Muscle layer of colon (tissue), 2 donors: ENCODE measurements around the gene ROBO4.

Experiments used
- H3K27ac ChIP-seq: one replicate; pipeline ENCODE4 v1.7.0; 2013; ENCODE audit warnings: low read depth, mild to moderate bottlenecking, low read length, moderate library complexity
- H3K27me3 ChIP-seq, 2 donors: one replicate each; pipeline ENCODE4 v1.7.0; 2013; ENCODE audit warnings: low read length in 2 of 2, mild to moderate bottlenecking in 2 of 2; ENCODE audit not compliant: insufficient read depth in 2 of 2, control insufficient read depth in 1 of 2
- H3K36me3 ChIP-seq: one replicate; pipeline ENCODE4 v1.7.0; 2013; ENCODE audit warnings: mild to moderate bottlenecking, low read length; ENCODE audit not compliant: insufficient read depth
- H3K4me1 ChIP-seq: one replicate; pipeline ENCODE4 v1.7.0; 2013; ENCODE audit warnings: mild to moderate bottlenecking, low read length; ENCODE audit not compliant: insufficient read depth
- H3K4me3 ChIP-seq, 2 donors: one replicate each; pipeline ENCODE4 v1.7.0; 2013; ENCODE audit warnings: low read length in 2 of 2, low read depth in 1 of 2, mild to moderate bottlenecking in 1 of 2, moderate library complexity in 1 of 2
- H3K9ac ChIP-seq: one replicate; pipeline ENCODE4 v1.7.0; 2013; ENCODE audit warnings: low read length
- H3K9me3 ChIP-seq: one replicate; pipeline ENCODE4 v1.7.0; 2013; ENCODE audit warnings: mild to moderate bottlenecking, low read length
- donor health status: abdominal sarcoma.
- donor health status: Adenocarcinoma of cecum.

Gene ROBO4

DNA sequence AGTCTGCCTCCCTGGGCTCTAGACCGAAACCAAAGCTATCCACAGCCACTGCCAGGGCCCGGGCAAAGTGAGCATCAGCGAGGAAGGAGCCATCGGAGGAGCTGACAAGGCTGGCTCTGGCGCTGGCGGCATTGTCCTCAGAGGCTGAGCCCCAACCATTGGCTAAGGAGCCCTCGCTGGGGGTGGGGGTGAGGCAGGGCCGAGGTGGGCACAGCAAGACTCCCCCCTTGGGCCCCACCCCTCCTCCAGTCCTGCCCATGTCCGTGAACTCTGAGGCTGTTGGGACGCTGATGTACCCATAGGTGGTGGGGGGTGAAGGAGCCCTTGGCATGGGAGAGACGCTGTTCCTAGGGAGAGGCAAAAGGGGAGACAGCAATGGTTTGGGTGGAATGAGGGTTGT is 11.2 kb downstream of the ROBO4 start:
- H3K36me3 ChIP-seq: no peaks in the 10 kb centered on the region
- no peak overlapping the region for H3K27ac ChIP-seq
- H3K4me1 ChIP-seq: peaks cover 12% of the 10 kb centered on the region

DNA sequence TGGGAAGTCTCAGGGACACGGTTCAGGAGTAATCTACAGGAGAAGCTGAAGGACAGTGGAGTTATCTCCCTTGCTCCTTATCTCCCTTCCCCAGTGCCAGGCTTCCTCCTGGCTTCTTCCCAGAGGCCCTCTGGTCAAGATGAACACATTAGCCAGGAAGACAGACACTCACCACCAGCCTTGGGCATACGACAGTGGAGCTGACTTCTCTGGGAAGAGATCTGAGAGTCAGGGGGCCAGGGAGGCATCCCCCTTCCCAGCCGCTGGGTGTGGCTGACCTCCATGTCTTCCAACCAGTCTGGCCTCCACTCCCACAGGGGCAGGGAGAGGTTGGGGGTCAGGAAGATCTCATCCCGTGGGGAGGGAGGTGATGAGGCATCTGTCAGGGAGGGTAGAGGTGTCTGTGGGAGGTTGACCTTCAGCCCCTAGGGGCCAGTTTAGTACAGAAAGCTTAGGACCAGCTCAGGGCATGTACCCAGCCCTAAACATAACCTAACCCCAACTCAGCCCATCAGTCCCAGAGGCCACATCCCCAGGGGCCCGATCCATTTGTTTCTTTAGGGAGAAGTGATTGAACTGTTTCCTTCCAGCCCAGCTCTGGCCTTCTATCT is 12.7 kb downstream of the ROBO4 start:
- H3K4me1 ChIP-seq: peaks cover 4% of the 10 kb centered on the region
- no peaks in the 10 kb centered on the region for H3K9me3 ChIP-seq
- peaks cover 0 to 16% of the 10 kb centered on the region in 2 donors for H3K27me3 ChIP-seq
- no peak overlapping the region for H3K9ac ChIP-seq
- H3K36me3 ChIP-seq: no peaks in the 10 kb centered on the region
- H3K4me3 ChIP-seq: no peak overlapping the region
- no peak overlapping the region for H3K27ac ChIP-seq

More for the DNA sequence above, 11.2 kb downstream of the ROBO4 start:
- no peak overlapping the region for H3K4me3 ChIP-seq
- peaks cover 0 to 16% of the 10 kb centered on the region in 2 donors for H3K27me3 ChIP-seq
- H3K9me3 ChIP-seq: no peaks in the 10 kb centered on the region
- no peak overlapping the region for H3K9ac ChIP-seq

GRCh38 chr11:124884340-124884739 is 13.3 kb downstream of the ROBO4 start:
- Histone ChIP-seq H3K9me3 (no peaks in the 10 kb centered on the region), H3K4me1 (peaks cover 4% of the 10 kb centered on the region), H3K9ac (no peak overlapping the region)

DNA sequence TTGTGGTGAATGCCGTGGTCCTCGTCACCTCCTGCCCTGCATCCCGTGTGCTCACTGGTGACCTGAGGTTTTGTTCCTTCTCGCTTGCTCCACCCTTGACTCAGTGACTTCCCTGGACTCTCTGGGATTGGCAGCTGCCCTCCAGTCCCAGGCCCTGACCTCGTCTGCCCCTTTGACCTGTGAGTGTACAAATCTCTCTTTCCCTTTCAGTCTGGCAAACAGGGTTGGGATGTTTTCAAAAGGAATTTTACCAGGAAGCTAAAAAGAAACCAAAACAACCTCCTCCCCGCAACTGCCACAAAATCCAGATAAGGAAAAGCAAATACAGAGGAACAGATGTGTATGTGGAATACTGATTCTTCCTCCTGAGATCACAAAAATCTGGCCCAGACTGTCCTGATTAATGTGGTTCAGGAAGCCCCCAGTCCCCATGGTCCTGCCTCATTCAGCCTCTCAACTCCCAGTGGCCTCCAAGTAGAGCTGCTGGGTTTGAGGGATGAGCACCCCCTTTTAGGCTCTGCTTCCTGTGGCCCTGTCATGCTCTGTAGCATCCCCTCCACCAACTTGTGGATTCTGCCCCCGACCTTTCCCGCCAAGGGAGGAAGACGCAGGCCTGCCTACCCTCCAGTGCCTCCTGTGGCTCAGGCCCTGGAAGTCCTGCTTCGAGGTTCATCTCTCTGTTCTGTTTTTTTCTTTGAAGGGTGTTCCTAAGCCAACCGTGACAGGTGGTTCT is 15.2 kb downstream of the ROBO4 start:
- H3K27ac ChIP-seq: no peak overlapping the region
- no peak overlapping the region for H3K4me3 ChIP-seq
- no peaks in the 10 kb centered on the region for H3K36me3 ChIP-seq
- H3K27me3 ChIP-seq: peaks cover 0 to 7% of the 10 kb centered on the region in 2 donors
- H3K4me1 ChIP-seq: peaks cover 13% of the 10 kb centered on the region
- H3K9ac ChIP-seq: no peak overlapping the region
- no peaks in the 10 kb centered on the region for H3K9me3 ChIP-seq

More at GRCh38 chr11:124884340-124884739, 13.3 kb downstream of the ROBO4 start:
- no peak overlapping the region for H3K27ac ChIP-seq
- H3K4me3 ChIP-seq: no peak overlapping the region
- no peaks in the 10 kb centered on the region for H3K36me3 ChIP-seq
- H3K27me3 ChIP-seq: peaks cover 0 to 16% of the 10 kb centered on the region in 2 donors

GRCh38 chr11:124880958-124881357 is 16.7 kb downstream of the ROBO4 start:
- Histone ChIP-seq H3K4me3 (no peak overlapping the region), H3K9me3 (no peaks in the 10 kb centered on the region), H3K36me3 (no peaks in the 10 kb centered on the region), H3K27ac (no peak overlapping the region), H3K9ac (no peak overlapping the region), H3K27me3 (no peaks in the 10 kb centered on the region), H3K4me1 (peaks cover 18% of the 10 kb centered on the region)

DNA sequence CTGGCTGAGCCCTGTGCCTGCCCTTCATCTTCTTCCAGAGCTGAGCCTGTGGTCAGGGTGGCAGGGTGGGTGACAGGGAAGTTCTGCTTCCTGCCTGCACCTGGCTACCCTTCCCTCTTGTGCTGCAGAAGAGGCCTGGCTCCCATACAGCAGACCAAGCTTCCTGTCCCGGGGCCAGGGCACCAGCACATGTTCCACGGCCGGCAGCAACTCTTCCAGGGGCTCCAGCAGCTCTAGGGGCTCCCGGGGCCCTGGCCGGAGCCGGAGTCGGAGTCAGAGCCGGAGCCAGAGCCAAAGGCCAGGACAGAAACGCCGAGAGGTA is 17.4 kb downstream of the ROBO4 start:
- Histone ChIP-seq H3K4me1 (peaks cover 22% of the 10 kb centered on the region), H3K4me3 (no peak overlapping the region), H3K36me3 (no peaks in the 10 kb centered on the region), H3K9ac (no peak overlapping the region), H3K27ac (no peak overlapping the region), H3K9me3 (no peaks in the 10 kb centered on the region), H3K27me3 (peaks cover 0 to 3% of the 10 kb centered on the region in 2 donors)

DNA sequence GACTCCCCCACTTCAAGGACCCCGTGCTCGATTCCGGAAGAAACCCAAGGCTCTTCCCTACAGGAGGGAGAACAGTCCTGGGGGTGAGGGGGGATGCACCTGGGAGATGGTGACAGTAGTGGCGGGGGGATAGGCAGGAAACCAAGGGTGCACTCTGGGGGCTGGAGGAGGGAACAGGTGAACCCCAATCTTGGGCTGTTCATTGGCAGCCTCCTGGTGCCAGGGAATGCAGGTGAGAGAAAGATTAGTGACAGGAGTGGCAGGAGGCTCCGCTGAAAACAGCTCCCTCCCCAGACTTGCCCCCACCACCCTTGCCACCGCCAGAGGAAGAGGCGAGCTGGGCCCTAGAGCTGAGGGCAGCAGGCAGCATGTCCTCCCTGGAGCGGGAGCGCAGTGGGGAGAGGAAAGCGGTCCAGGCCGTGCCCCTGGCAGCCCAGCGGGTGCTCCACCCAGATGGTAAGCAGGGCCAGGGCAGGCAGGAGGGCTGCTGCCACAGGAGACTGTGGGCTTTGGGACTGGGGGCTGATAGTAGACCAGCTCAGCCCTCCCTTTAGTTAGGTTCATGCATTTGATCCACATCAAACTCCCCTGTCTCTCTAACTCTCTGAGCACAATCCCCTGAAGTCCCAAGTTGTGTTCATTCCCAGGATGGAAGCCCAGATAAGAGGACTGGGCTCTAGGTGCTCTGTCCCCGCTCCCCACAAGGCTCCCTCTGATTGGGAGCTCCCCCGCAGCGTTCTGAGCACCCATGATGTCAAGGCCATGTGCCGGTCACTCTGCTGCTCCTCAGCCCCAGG is 18.0 kb downstream of the ROBO4 start:
- Histone ChIP-seq H3K4me3 (no peak overlapping the region), H3K9me3 (no peaks in the 10 kb centered on the region), H3K27me3 (peaks cover 0 to 8% of the 10 kb centered on the region in 2 donors), H3K36me3 (no peaks in the 10 kb centered on the region), H3K4me1 (peaks cover 22% of the 10 kb centered on the region), H3K27ac (no peak overlapping the region), H3K9ac (no peak overlapping the region)

DNA sequence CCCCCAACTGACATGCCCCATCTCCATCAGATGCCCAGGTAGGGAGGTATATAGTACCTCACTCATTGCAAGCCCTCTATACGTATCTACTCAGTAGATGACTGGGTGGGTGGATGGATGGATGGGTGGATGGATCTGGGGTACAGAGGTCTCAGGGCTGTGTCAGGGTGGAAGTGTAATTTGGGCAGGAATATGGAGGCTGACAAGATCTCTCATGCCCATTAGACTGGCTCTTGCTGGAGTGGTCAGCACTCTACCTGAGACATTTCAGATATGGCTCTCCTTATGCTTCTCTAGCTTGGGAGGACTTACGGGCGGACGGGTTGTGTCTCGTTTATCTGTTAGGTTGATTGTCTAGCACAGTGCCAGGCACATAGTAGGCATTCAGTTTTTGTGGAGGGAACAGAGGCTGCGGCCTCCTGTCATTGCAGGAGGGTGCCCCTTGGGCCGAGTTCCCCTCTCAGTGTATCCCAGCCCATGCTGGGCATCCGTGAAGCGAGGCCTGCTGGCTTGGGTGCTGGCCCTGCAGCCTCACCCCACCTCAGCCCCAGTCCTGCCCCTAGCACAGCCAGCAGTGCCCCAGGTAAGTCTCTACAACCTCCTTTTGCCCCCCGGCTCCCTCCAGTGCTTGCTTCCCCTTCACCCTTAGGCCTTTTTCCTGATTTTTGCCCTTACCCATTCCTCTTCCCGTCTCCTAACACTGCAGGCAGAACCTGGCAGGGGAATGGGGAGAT is 18.7 kb downstream of the ROBO4 start:
- Histone ChIP-seq H3K9ac (no peak overlapping the region), H3K36me3 (no peaks in the 10 kb centered on the region), H3K9me3 (no peaks in the 10 kb centered on the region), H3K27ac (no peak overlapping the region), H3K4me3 (no peak overlapping the region), H3K4me1 (peaks cover 22% of the 10 kb centered on the region), H3K27me3 (peaks cover 0 to 16% of the 10 kb centered on the region in 2 donors)

DNA sequence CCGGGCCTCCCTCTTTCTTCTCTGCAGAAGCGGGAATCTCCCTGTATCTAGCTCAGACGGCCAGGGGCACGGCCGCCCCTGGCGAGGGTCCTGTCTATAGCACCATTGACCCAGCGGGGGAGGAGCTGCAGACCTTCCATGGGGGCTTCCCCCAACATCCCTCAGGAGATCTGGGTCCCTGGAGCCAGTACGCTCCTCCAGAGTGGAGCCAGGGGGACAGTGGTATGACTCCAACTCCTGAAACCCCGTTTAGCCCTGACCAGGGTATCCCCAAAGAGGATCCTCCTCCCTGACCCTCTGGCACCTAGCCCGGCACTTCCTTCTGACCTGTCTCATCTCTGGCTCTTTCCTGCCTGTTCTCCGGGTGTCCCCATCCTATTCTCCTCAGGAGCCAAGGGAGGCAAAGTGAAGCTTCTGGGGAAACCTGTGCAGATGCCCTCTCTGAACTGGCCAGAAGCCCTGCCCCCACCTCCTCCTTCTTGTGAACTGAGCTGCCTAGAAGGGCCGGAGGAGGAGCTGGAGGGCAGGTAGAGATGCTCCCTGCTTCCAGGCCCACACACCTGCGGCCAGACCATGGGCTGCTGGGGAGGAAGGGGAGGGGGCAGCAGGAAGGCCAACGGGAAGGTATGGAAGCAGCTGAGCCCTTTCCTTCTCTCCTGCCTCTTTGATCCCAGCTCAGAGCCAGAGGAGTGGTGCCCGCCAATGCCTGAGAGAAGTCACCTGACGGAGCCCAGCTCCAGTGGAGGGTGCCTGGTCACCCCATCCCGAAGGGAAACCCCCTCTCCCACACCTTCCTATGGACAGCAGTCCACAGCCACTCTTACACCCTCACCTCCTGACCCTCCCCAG is 19.5 kb downstream of the ROBO4 start:
- Histone ChIP-seq H3K27ac (no peak overlapping the region), H3K4me1 (peaks cover 22% of the 10 kb centered on the region), H3K36me3 (no peaks in the 10 kb centered on the region), H3K4me3 (no peak overlapping the region), H3K27me3 (peaks cover 0 to 17% of the 10 kb centered on the region in 2 donors), H3K9me3 (no peaks in the 10 kb centered on the region), H3K9ac (no peak overlapping the region)

DNA sequence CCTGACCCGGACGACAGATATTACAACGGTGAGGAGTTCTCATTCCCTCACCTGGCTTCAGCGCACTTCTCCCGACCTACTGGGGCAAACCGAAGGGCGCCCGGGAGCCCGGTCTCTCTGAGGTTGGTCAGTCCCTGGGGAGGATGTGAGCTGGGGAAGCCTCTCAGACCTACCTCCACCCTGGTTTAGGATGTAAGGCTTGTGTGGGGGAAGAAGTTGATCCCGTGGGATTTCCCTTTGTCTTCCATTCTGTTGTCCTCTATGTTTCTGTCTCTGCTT is 20.1 kb downstream of the ROBO4 start:
- Histone ChIP-seq H3K4me1 (peaks cover 18% of the 10 kb centered on the region), H3K27me3 (peaks cover 0 to 21% of the 10 kb centered on the region in 2 donors), H3K9ac (no peak overlapping the region), H3K27ac (no peak overlapping the region), H3K4me3 (peak overlapping the region; percentile 77 to 90), H3K36me3 (no peaks in the 10 kb centered on the region), H3K9me3 (no peaks in the 10 kb centered on the region)
